K562 (cell line): ENCODE measurements around the gene GABPB2. TPM values are rescaled to one million over a fixed set of nuclear protein-coding genes. Genes with fewer than 3 reads are reported as not detected.

ENCODE experiments used
- CCNT2 ChIP-seq: IDR thresholded peaks from 2 replicates; pipeline ENCODE4 v1.6.1; 2011; ENCODE audit warnings: borderline replicate concordance, low read depth, mild to moderate bottlenecking, moderate library complexity, mixed read lengths, low read length; ENCODE audit not compliant: insufficient read length; ENCODE audit errors: extremely low read depth
- DDX20 ChIP-seq: fragments of 450-650 bp; IDR thresholded peaks from 2 replicates; pipeline ENCODE4 v1.6.1; 2016; ENCODE audit warnings: missing genetic modification characterization, low read depth, mild to moderate bottlenecking, missing compliant biosample characterization, moderate library complexity
- ZNF75A ChIP-seq: fragments of 450-650 bp; formaldehyde crosslinking; IDR thresholded peaks from 2 replicates; pipeline ENCODE4 v1.4.0; 2020; ENCODE audit warnings: mild to moderate bottlenecking
- polyA plus RNA-seq, 8 experiments: library from polyadenylated mRNA; depleted of rRNA in 4 of 8; stranded (reverse) in 5 of 8; unstranded in 3 of 8; fragments of >200 nt; fragmentation: Nextera tagmentation in 2 of 8; fragmentation: Illumina TruSeq in 1 of 8; extraction: Ambion mirVana in 2 of 8; extraction: Trizol in 1 of 8; gene quantifications; 2 replicates each; pipeline versions ENCODE4 v1.2.1 to v1.2.3, GENCODE V29; 2011 to 2014; ENCODE audit warnings: inconsistent platforms in 1 of 8, missing spikeins in 1 of 8
- total RNA-seq, 7 experiments: library from RNA; depleted of rRNA in 6 of 7; stranded (reverse); fragments of >200 nt in 6 of 7; fragmentation: Illumina TruSeq in 2 of 7; extraction: Trizol in 2 of 7; gene quantifications; 2 replicates each; pipeline versions ENCODE4 v1.2.1 to v1.2.3, GENCODE V29; 2011 to 2021; ENCODE audit warnings: low replicate concordance in 1 of 7
- TF ChIP-seq, protein P1 (sequence below), 2 experiments: fragments of 450-650 bp; IDR thresholded peaks; 2 replicates each; pipeline ENCODE4 v1.6.1; 2016; ENCODE audit warnings: mild to moderate bottlenecking in 2 of 2, borderline replicate concordance in 1 of 2, low read depth in 1 of 2, moderate library complexity in 1 of 2
- TF ChIP-seq, protein P2 (sequence below): fragments of 250-450 bp; sonication (Bioruptor Pico); IDR thresholded peaks from 2 replicates; pipeline ENCODE4 v1.8.0; 2022; ENCODE audit warnings: inconsistent platforms, mild to moderate bottlenecking, moderate library complexity, borderline replicate concordance
- TF ChIP-seq, protein P3 (sequence below): fragments of 250-450 bp; sonication (Bioruptor Pico); IDR thresholded peaks from 2 replicates; pipeline ENCODE4 v1.4.0; 2020; ENCODE audit warnings: mild to moderate bottlenecking, moderate library complexity, borderline replicate concordance
- TF ChIP-seq, protein P4 (sequence below): fragments of 250-450 bp; sonication (Bioruptor Pico); IDR thresholded peaks from 2 replicates; pipeline ENCODE4 v1.5.0; 2022; ENCODE audit warnings: mild to moderate bottlenecking
- TF ChIP-seq, protein P5 (sequence below): fragments of 250-450 bp; sonication (Bioruptor Pico); IDR thresholded peaks from 2 replicates; pipeline ENCODE4 v1.5.0; 2021

The GABPB2 gene
- total and polyA plus RNA-seq, 9 of the 15 experiments (the other 6 are each of a cell fraction or from before 2014, with no cell fraction given): 2.2 to 13.3 (median 6.1) TPM

DNA sequence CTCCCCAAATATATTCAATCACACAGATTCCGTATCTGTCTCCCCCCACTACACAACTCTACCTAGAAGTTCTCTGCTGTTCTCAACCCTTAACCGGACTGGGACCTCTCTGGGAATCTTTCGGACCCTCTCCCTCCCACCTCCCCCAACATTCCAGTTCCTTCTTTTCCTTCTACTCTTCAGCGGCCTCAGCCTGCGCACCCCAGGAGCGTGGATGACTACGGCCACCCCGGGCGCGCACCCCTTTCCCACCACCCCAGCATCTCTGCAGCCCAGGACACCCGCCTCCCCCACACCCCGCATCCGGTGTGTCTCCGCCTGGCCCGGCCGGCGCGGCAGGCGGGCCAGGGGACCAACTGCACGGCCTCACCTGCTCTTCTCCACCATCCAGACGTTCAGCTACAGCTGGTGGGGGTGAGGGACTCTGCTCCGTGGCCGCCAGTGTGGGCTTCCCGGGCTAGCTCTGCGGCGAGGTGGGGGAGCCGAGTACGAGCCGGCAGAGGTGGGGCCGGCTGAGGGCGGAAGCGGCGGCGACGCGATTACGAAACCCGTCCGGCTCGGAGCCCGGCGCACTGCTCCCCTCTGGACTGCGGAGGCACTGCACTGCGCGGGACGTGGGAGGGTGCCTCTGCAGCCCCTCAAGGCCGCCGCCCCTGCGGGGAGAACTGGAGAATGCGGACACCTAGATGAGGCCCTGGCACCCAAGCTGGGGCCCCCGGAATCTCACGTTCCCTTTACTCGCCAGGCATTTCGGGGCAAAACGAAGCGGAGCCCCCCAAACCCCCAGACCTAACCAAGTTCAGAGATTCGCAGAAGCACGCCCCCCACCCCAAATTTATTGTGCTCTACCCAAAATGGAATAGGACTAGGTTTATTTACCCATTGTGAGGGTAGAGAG is 11.2 kb upstream of the GABPB2 start, which contains the start of gene CDC42SE1 (continued):
- TF ChIP-seq, protein P1, sequence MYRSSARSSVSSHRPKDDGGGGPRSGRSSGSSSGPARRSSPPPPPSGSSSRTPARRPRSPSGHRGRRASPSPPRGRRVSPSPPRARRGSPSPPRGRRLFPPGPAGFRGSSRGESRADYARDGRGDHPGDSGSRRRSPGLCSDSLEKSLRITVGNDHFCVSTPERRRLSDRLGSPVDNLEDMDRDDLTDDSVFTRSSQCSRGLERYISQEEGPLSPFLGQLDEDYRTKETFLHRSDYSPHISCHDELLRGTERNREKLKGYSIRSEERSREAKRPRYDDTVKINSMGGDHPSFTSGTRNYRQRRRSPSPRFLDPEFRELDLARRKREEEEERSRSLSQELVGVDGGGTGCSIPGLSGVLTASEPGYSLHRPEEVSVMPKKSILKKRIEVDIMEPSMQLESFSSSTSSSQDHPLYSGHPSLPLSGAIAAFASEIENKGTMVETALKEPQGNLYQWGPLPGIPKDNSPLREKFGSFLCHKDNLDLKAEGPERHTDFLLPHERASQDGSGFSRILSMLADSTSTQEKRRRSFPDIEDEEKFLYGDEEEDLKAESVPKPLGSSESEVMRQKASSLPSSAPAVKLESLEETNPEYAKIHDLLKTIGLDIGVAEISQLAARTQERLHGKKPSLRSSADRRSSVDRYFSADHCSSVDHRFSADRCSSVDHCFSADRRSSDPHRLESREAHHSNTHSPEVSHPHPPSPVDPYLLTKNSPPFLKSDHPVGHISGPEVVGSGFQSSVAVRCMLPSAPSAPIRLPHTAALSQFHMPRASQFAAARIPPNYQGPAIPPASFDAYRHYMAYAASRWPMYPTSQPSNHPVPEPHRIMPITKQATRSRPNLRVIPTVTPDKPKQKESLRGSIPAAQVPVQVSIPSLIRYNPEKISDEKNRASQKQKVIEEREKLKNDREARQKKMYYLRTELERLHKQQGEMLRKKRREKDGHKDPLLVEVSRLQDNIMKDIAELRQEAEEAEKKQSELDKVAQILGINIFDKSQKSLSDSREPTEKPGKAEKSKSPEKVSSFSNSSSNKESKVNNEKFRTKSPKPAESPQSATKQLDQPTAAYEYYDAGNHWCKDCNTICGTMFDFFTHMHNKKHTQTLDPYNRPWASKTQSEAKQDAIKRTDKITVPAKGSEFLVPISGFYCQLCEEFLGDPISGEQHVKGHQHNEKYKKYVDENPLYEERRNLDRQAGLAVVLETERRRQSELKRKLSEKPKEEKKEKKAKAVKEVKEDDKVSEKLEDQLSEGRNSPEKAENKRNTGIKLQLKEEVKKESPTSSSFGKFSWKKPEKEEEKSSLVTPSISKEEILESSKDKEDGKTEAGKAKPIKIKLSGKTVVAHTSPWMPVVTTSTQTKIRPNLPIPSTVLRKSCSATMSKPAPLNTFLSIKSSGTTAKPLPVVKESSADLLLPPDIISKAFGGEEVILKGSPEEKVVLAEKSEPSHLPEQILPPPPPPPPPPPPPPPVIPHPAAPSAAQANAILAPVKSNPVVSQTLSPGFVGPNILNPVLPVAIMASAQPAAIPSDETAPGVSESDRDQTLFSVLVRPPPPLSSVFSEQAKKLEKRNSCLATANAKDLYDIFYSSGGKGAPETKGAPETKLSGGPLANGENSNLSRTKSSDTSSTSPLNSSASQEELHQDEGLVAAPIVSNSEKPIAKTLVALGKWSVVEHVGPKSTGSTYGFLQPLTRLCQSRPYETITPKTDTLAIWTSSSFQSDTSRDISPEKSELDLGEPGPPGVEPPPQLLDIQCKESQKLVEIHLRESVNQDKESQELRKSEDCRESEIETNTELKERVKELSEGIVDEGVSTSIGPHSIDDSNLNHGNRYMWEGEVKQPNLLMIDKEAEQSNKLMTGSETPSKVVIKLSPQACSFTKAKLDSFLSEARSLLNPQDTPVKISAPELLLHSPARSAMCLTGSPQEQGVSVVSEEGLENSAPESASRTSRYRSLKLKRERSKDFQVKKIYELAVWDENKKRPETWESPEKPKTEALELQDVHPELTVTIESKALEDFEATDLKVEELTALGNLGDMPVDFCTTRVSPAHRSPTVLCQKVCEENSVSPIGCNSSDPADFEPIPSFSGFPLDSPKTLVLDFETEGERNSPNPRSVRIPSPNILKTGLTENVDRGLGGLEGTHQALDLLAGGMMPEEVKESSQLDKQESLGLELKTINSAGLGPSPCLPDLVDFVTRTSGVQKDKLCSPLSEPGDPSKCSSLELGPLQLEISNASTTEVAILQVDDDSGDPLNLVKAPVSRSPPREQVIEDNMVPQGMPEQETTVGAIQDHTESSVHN (IDR thresholded peaks at IDR 0.05; ENCODE audit: borderline replicate concordance in 1 of 2, low read depth in 1 of 2): no peak
- no peak for TF ChIP-seq ZNF75A (CRISPR knock-in tag)
- TF ChIP-seq, protein P2, sequence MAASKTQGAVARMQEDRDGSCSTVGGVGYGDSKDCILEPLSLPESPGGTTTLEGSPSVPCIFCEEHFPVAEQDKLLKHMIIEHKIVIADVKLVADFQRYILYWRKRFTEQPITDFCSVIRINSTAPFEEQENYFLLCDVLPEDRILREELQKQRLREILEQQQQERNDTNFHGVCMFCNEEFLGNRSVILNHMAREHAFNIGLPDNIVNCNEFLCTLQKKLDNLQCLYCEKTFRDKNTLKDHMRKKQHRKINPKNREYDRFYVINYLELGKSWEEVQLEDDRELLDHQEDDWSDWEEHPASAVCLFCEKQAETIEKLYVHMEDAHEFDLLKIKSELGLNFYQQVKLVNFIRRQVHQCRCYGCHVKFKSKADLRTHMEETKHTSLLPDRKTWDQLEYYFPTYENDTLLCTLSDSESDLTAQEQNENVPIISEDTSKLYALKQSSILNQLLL (CRISPR knock-in tag): no peak
- peak; percentile 91 for TF ChIP-seq CCNT2
- TF ChIP-seq, protein P3, sequence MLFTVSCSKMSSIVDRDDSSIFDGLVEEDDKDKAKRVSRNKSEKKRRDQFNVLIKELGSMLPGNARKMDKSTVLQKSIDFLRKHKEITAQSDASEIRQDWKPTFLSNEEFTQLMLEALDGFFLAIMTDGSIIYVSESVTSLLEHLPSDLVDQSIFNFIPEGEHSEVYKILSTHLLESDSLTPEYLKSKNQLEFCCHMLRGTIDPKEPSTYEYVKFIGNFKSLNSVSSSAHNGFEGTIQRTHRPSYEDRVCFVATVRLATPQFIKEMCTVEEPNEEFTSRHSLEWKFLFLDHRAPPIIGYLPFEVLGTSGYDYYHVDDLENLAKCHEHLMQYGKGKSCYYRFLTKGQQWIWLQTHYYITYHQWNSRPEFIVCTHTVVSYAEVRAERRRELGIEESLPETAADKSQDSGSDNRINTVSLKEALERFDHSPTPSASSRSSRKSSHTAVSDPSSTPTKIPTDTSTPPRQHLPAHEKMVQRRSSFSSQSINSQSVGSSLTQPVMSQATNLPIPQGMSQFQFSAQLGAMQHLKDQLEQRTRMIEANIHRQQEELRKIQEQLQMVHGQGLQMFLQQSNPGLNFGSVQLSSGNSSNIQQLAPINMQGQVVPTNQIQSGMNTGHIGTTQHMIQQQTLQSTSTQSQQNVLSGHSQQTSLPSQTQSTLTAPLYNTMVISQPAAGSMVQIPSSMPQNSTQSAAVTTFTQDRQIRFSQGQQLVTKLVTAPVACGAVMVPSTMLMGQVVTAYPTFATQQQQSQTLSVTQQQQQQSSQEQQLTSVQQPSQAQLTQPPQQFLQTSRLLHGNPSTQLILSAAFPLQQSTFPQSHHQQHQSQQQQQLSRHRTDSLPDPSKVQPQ (CRISPR knock-in tag): no peak
- no peak for TF ChIP-seq DDX20
- TF ChIP-seq, protein P4, sequence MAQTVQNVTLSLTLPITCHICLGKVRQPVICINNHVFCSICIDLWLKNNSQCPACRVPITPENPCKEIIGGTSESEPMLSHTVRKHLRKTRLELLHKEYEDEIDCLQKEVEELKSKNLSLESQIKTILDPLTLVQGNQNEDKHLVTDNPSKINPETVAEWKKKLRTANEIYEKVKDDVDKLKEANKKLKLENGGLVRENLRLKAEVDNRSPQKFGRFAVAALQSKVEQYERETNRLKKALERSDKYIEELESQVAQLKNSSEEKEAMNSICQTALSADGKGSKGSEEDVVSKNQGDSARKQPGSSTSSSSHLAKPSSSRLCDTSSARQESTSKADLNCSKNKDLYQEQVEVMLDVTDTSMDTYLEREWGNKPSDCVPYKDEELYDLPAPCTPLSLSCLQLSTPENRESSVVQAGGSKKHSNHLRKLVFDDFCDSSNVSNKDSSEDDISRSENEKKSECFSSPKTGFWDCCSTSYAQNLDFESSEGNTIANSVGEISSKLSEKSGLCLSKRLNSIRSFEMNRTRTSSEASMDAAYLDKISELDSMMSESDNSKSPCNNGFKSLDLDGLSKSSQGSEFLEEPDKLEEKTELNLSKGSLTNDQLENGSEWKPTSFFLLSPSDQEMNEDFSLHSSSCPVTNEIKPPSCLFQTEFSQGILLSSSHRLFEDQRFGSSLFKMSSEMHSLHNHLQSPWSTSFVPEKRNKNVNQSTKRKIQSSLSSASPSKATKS: no peak
- TF ChIP-seq, protein P5, sequence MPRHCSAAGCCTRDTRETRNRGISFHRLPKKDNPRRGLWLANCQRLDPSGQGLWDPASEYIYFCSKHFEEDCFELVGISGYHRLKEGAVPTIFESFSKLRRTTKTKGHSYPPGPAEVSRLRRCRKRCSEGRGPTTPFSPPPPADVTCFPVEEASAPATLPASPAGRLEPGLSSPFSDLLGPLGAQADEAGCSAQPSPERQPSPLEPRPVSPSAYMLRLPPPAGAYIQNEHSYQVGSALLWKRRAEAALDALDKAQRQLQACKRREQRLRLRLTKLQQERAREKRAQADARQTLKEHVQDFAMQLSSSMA (CRISPR knock-in tag): no peak
